ENCODE data around the gene CCDC43. TPM values are rescaled to one million over a fixed set of nuclear protein-coding genes. Genes with fewer than 3 reads are reported as not detected.
A peak's percentile ranks its signal among the peaks of the same experiment; 100 is the strongest.

Gene CCDC43
- 28.1 TPM for polyA plus RNA-seq (2013, experiment 1 of 2)
- 28.7 TPM for polyA plus RNA-seq (2013, experiment 2 of 2)

GRCh38 chr17:44689477-44690217, at the start of gene CCDC43:
Gene CCDC43, minus strand, starts transcription at chr17:44689776. Its CDS starts 23 bp downstream, at chr17:44689753.
- Histone ChIP-seq H3K23ac (ENCODE audit: low read depth, low read length, poor library complexity) (peak within 1 kb of the TSS; percentile 81), H3K4me1 (ENCODE audit: control insufficient read depth in 2 of 2, insufficient read depth in 1 of 2, low read depth in 1 of 2, low read length in 2 of 2) (peaks cover 2% of the 10 kb centered on the region in 2 donors), H3K36me3 (replicated peaks in 1 of 2; ENCODE audit: control insufficient read depth in 2 of 2, insufficient read depth in 2 of 2, low read length in 2 of 2) (peaks cover 0 to 25% of the 10 kb centered on the region in 2 donors), H2BK15ac (ENCODE audit: low read length) (no peak within 1 kb of the TSS), H2BK5ac (ENCODE audit: low read length) (peak within 1 kb of the TSS; percentile 83), H3K4ac (ENCODE audit: low read length) (no peak within 1 kb of the TSS), H3K14ac (ENCODE audit: low read length) (no peak within 1 kb of the TSS), H3K27me3 (ENCODE audit: control insufficient read depth in 3 of 3, insufficient read depth in 3 of 3, low read depth in 1 of 3, low read length in 3 of 3) (no peaks in the 10 kb centered on the region), H3K79me1 (ENCODE audit: low read depth, low read length) (peaks cover 4% of the 10 kb centered on the region), H2BK12ac (ENCODE audit: low read length) (no peak within 1 kb of the TSS), H3K9ac (ENCODE audit: low read depth, low read length, poor library complexity) (peak within 1 kb of the TSS; percentile 94), H4K91ac (ENCODE audit: low read depth, low read length, poor library complexity) (no peak within 1 kb of the TSS), H3K4me3 (ENCODE audit: low read length in 2 of 2) (peak within 1 kb of the TSS; percentile 87 to 95), H3K9me3 (replicated peaks in 1 of 2; ENCODE audit: control insufficient read depth in 2 of 2, insufficient read depth in 1 of 2, low read depth in 1 of 2, low read length in 2 of 2) (no peaks in the 10 kb centered on the region), H3K27ac (replicated peaks; ENCODE audit: low read length) (peak within 1 kb of the TSS; percentile 74), H4K8ac (ENCODE audit: low read depth, low read length) (peak within 1 kb of the TSS; percentile 99), H2BK120ac (ENCODE audit: low read depth, low read length) (no peak within 1 kb of the TSS), H2AFZ (ENCODE audit: low read length) (peak within 1 kb of the TSS; percentile 85), H2AK5ac (ENCODE audit: low read depth, low read length) (no peak within 1 kb of the TSS), H3K4me2 (ENCODE audit: insufficient read depth, low read length, poor library complexity, severe bottlenecking) (peak within 1 kb of the TSS; percentile 77), H3K18ac (ENCODE audit: low read length) (peak within 1 kb of the TSS; percentile 88)
- DNase-seq (ENCODE audit: low spot score) = peak; percentile 90
- no CpG with 5 or more reads among the region's 51 CpGs for WGBS, 2 donors (ENCODE audit: extremely low coverage in 2 of 2, insufficient read length in 2 of 2, insufficient replicate concordance in 1 of 2)

- no peak overlapping the region for H3K18ac ChIP-seq (ENCODE audit: low read length)
- H2BK5ac ChIP-seq (ENCODE audit: low read length) = no peak overlapping the region
- no peaks in the 10 kb centered on the region for H3K4me1 ChIP-seq (ENCODE audit: control insufficient read depth in 2 of 2, insufficient read depth in 1 of 2, low read depth in 1 of 2, low read length in 2 of 2)
- no peak overlapping the region for H3K4me2 ChIP-seq (ENCODE audit: insufficient read depth, low read length, poor library complexity, severe bottlenecking)
- H2BK15ac ChIP-seq (ENCODE audit: low read length) = no peak overlapping the region
- no peaks in the 10 kb centered on the region for H3K9me3 ChIP-seq (replicated peaks in 1 of 2; ENCODE audit: control insufficient read depth in 2 of 2, insufficient read depth in 1 of 2, low read depth in 1 of 2, low read length in 2 of 2)
- no peak overlapping the region for H2BK120ac ChIP-seq (ENCODE audit: low read depth, low read length)
- no peak overlapping the region for H4K8ac ChIP-seq (ENCODE audit: low read depth, low read length)
- no peak for DNase-seq (ENCODE audit: low spot score)
- H3K79me1 ChIP-seq (ENCODE audit: low read depth, low read length) = no peaks in the 10 kb centered on the region
- H3K4ac ChIP-seq (ENCODE audit: low read length) = no peak overlapping the region
- H2BK12ac ChIP-seq (ENCODE audit: low read length) = no peak overlapping the region
- peaks cover 24 to 92% of the 10 kb centered on the region in 2 donors for H3K36me3 ChIP-seq (replicated peaks in 1 of 2; ENCODE audit: control insufficient read depth in 2 of 2, insufficient read depth in 2 of 2, low read length in 2 of 2)
- no peak overlapping the region for H3K14ac ChIP-seq (ENCODE audit: low read length)
- no peak overlapping the region for H3K27ac ChIP-seq (replicated peaks; ENCODE audit: low read length)
- no peak overlapping the region for H3K23ac ChIP-seq (ENCODE audit: low read depth, low read length, poor library complexity)
- no peak overlapping the region for H4K91ac ChIP-seq (ENCODE audit: low read depth, low read length, poor library complexity)
- H3K4me3 ChIP-seq (ENCODE audit: low read length in 2 of 2) = no peak overlapping the region
- no peaks in the 10 kb centered on the region for H3K27me3 ChIP-seq (ENCODE audit: control insufficient read depth in 3 of 3, insufficient read depth in 3 of 3, low read depth in 1 of 3, low read length in 3 of 3)
- H2AFZ ChIP-seq (ENCODE audit: low read length) = no peak overlapping the region
- H2AK5ac ChIP-seq (ENCODE audit: low read depth, low read length) = no peak overlapping the region
- H3K9ac ChIP-seq (ENCODE audit: low read depth, low read length, poor library complexity) = no peak overlapping the region
- no CpG with 5 or more reads among the region's 3 CpGs for WGBS, 2 donors (ENCODE audit: extremely low coverage in 2 of 2, insufficient read length in 2 of 2, insufficient replicate concordance in 1 of 2)
Measured at GRCh38 chr17:44738214-44738906, 48.8 kb upstream of the CCDC43 start.

- no peaks in the 10 kb centered on the region for H3K9me3 ChIP-seq (replicated peaks in 1 of 2; ENCODE audit: control insufficient read depth in 2 of 2, insufficient read depth in 1 of 2, low read depth in 1 of 2, low read length in 2 of 2)
- H3K36me3 ChIP-seq (replicated peaks in 1 of 2; ENCODE audit: control insufficient read depth in 2 of 2, insufficient read depth in 2 of 2, low read length in 2 of 2) = peaks cover 27 to 89% of the 10 kb centered on the region in 2 donors
- no peak overlapping the region for H4K91ac ChIP-seq (ENCODE audit: low read depth, low read length, poor library complexity)
- H2BK120ac ChIP-seq (ENCODE audit: low read depth, low read length) = no peak overlapping the region
- H2AK5ac ChIP-seq (ENCODE audit: low read depth, low read length) = no peak overlapping the region
- no peak overlapping the region for H3K18ac ChIP-seq (ENCODE audit: low read length)
- no peak overlapping the region for H3K9ac ChIP-seq (ENCODE audit: low read depth, low read length, poor library complexity)
- no peak overlapping the region for H2BK15ac ChIP-seq (ENCODE audit: low read length)
- no peak overlapping the region for H4K8ac ChIP-seq (ENCODE audit: low read depth, low read length)
- no peak overlapping the region for H3K4me3 ChIP-seq (ENCODE audit: low read length in 2 of 2)
- H3K79me1 ChIP-seq (ENCODE audit: low read depth, low read length) = no peaks in the 10 kb centered on the region
- WGBS, 2 donors (ENCODE audit: extremely low coverage in 2 of 2, insufficient read length in 2 of 2, insufficient replicate concordance in 1 of 2) = no CpG with 5 or more reads among the region's 12 CpGs
- no peak overlapping the region for H2AFZ ChIP-seq (ENCODE audit: low read length)
- no peak overlapping the region for H3K27ac ChIP-seq (replicated peaks; ENCODE audit: low read length)
- DNase-seq (ENCODE audit: low spot score) = no peak
- no peaks in the 10 kb centered on the region for H3K27me3 ChIP-seq (ENCODE audit: control insufficient read depth in 3 of 3, insufficient read depth in 3 of 3, low read depth in 1 of 3, low read length in 3 of 3)
- no peak overlapping the region for H3K4me2 ChIP-seq (ENCODE audit: insufficient read depth, low read length, poor library complexity, severe bottlenecking)
- H3K4ac ChIP-seq (ENCODE audit: low read length) = no peak overlapping the region
- no peak overlapping the region for H3K14ac ChIP-seq (ENCODE audit: low read length)
- H2BK12ac ChIP-seq (ENCODE audit: low read length) = no peak overlapping the region
- H3K23ac ChIP-seq (ENCODE audit: low read depth, low read length, poor library complexity) = no peak overlapping the region
- no peak overlapping the region for H2BK5ac ChIP-seq (ENCODE audit: low read length)
- no peaks in the 10 kb centered on the region for H3K4me1 ChIP-seq (ENCODE audit: control insufficient read depth in 2 of 2, insufficient read depth in 1 of 2, low read depth in 1 of 2, low read length in 2 of 2)
Measured at GRCh38 chr17:44736551-44737240, 47.1 kb upstream of the CCDC43 start.

GRCh38 chr17:44734272-44734671, 44.7 kb upstream of the CCDC43 start:
- Histone ChIP-seq H3K4me2 (ENCODE audit: insufficient read depth, low read length, poor library complexity, severe bottlenecking) (no peak overlapping the region), H3K23ac (ENCODE audit: low read depth, low read length, poor library complexity) (no peak overlapping the region), H2BK15ac (ENCODE audit: low read length) (no peak overlapping the region), H2BK12ac (ENCODE audit: low read length) (no peak overlapping the region), H2BK120ac (ENCODE audit: low read depth, low read length) (no peak overlapping the region), H3K4me1 (ENCODE audit: control insufficient read depth in 2 of 2, insufficient read depth in 1 of 2, low read depth in 1 of 2, low read length in 2 of 2) (no peaks in the 10 kb centered on the region), H3K27me3 (ENCODE audit: control insufficient read depth in 3 of 3, insufficient read depth in 3 of 3, low read depth in 1 of 3, low read length in 3 of 3) (no peaks in the 10 kb centered on the region), H4K91ac (ENCODE audit: low read depth, low read length, poor library complexity) (no peak overlapping the region), H3K14ac (ENCODE audit: low read length) (no peak overlapping the region), H2AK5ac (ENCODE audit: low read depth, low read length) (no peak overlapping the region), H3K79me1 (ENCODE audit: low read depth, low read length) (no peaks in the 10 kb centered on the region), H2AFZ (ENCODE audit: low read length) (no peak overlapping the region), H3K27ac (replicated peaks; ENCODE audit: low read length) (no peak overlapping the region), H3K9ac (ENCODE audit: low read depth, low read length, poor library complexity) (peak overlapping the region; percentile 4), H3K9me3 (replicated peaks in 1 of 2; ENCODE audit: control insufficient read depth in 2 of 2, insufficient read depth in 1 of 2, low read depth in 1 of 2, low read length in 2 of 2) (no peaks in the 10 kb centered on the region), H4K8ac (ENCODE audit: low read depth, low read length) (no peak overlapping the region), H3K4ac (ENCODE audit: low read length) (no peak overlapping the region), H3K18ac (ENCODE audit: low read length) (no peak overlapping the region), H3K4me3 (ENCODE audit: low read length in 2 of 2) (no peak overlapping the region), H2BK5ac (ENCODE audit: low read length) (no peak overlapping the region), H3K36me3 (replicated peaks in 1 of 2; ENCODE audit: control insufficient read depth in 2 of 2, insufficient read depth in 2 of 2, low read length in 2 of 2) (peaks cover 31 to 93% of the 10 kb centered on the region in 2 donors)
- WGBS, 2 donors (ENCODE audit: extremely low coverage in 2 of 2, insufficient read length in 2 of 2, insufficient replicate concordance in 1 of 2) = no CpG with 5 or more reads among the region's 2 CpGs
- DNase-seq (ENCODE audit: low spot score) = no peak

Data from neuronal stem cell (in vitro differentiated cells).